ENCODE results near the gene HECW1. TPM values are rescaled to one million over a fixed set of nuclear protein-coding genes. Genes with fewer than 3 reads are reported as not detected.

HECW1 gene
- total and polyA plus RNA-seq, 11 donors, result 0.23 TPM; not detected in 10

GRCh38 chr7:43292384-43292783 lies 179.9 kb downstream of the HECW1 start:
- Histone ChIP-seq H3K4me1 (peaks cover 0 to 4% (median 0%) of the 10 kb centered on the region in 12 donors), H3K36me3 (no peaks in the 10 kb centered on the region), H3K27ac (no peak overlapping the region), H3K27me3 (no peaks in the 10 kb centered on the region), H3K9me3 (peaks cover 0 to 19% (median 9%) of the 10 kb centered on the region in 12 donors), H3K4me3 (no peak overlapping the region)
- 64 to 71% (median 69%) methylated on average over 1 of the region's 1 CpG for WGBS, 4 donors
- TF ChIP-seq CTCF (IDR thresholded peaks at IDR 0.05) (no peak), POLR2A (IDR thresholded peaks at IDR 0.05) (no peak)
- DNase-seq (no peak), ATAC-seq (no peak)
- intact Hi-C loops (cut with DNase I), result no loop called here

- peak in 1 of 4 donors; percentile 26 for ATAC-seq
- TF ChIP-seq POLR2A (IDR thresholded peaks at IDR 0.05) (no peak), CTCF (IDR thresholded peaks at IDR 0.05) (no peak)
- Histone ChIP-seq H3K36me3 (no peaks in the 10 kb centered on the region), H3K4me1 (peaks cover 0 to 4% (median 0%) of the 10 kb centered on the region in 12 donors), H3K27me3 (peaks cover 0 to 6% (median 0%) of the 10 kb centered on the region in 9 donors), H3K9me3 (peaks cover 0 to 19% (median 9%) of the 10 kb centered on the region in 12 donors), H3K4me3 (no peak overlapping the region), H3K27ac (no peak overlapping the region)
- DNase-seq, result no peak
- intact Hi-C loops (cut with DNase I), result no loop called here
- 40 to 55% (median 46%) methylated on average over 5 of the region's 5 CpGs for WGBS, 4 donors
Measured at GRCh38 chr7:43294080-43294630, 181.7 kb downstream of the HECW1 start.

GRCh38 chr7:43295429-43295828 lies 183.0 kb downstream of the HECW1 start:
- no peak for TF ChIP-seq CTCF (IDR thresholded peaks at IDR 0.05)
- Histone ChIP-seq H3K36me3 (no peaks in the 10 kb centered on the region), H3K9me3 (peaks cover 0 to 16% (median 8%) of the 10 kb centered on the region in 12 donors), H3K4me3 (no peak overlapping the region), H3K4me1 (peaks cover 0 to 4% (median 0%) of the 10 kb centered on the region in 12 donors), H3K27ac (no peak overlapping the region), H3K27me3 (peaks cover 0 to 6% (median 0%) of the 10 kb centered on the region in 9 donors)
- no peak for ATAC-seq
- DNase-seq, result no peak
- WGBS, 4 donors, result 48 to 77% (median 56%) methylated on average over 3 of the region's 3 CpGs
- intact Hi-C loops (cut with DNase I), result no loop called here

GRCh38 chr7:43296306-43296705 lies 183.9 kb downstream of the HECW1 start:
- WGBS, 4 donors, result 75 to 84% (median 80%) methylated on average over 6 of the region's 6 CpGs
- no peak overlapping the region for H3K27ac ChIP-seq
- ATAC-seq, result peak in 1 of 4 donors; percentile 41
- intact Hi-C loops (cut with DNase I), result no loop called here
- peaks cover 0 to 7% (median 0%) of the 10 kb centered on the region in 9 donors for H3K27me3 ChIP-seq
- no peak for TF ChIP-seq CTCF (IDR thresholded peaks at IDR 0.05)
- no peak for TF ChIP-seq POLR2A (IDR thresholded peaks at IDR 0.05)
- no peaks in the 10 kb centered on the region for H3K36me3 ChIP-seq
- H3K9me3 ChIP-seq, result peaks cover 0 to 7% (median under 1%) of the 10 kb centered on the region in 12 donors
- peaks cover 0 to 4% (median 0%) of the 10 kb centered on the region in 12 donors for H3K4me1 ChIP-seq
- DNase-seq, result no peak
- H3K4me3 ChIP-seq, result no peak overlapping the region

All from heart left ventricle (tissue), 16 donors.